ENCODE data around the gene TCP10L. TPM values are rescaled to one million over a fixed set of nuclear protein-coding genes. Genes with fewer than 3 reads are reported as not detected.

TCP10L gene
- total RNA-seq, 1 experiment from 2014 or later: 3.7 TPM

- no peak for TF ChIP-seq EZH2 (IDR thresholded peaks at IDR 0.05; ENCODE audit: borderline replicate concordance, low read depth, low read length, poor library complexity, severe bottlenecking)
- TF ChIP-seq, protein P1, sequence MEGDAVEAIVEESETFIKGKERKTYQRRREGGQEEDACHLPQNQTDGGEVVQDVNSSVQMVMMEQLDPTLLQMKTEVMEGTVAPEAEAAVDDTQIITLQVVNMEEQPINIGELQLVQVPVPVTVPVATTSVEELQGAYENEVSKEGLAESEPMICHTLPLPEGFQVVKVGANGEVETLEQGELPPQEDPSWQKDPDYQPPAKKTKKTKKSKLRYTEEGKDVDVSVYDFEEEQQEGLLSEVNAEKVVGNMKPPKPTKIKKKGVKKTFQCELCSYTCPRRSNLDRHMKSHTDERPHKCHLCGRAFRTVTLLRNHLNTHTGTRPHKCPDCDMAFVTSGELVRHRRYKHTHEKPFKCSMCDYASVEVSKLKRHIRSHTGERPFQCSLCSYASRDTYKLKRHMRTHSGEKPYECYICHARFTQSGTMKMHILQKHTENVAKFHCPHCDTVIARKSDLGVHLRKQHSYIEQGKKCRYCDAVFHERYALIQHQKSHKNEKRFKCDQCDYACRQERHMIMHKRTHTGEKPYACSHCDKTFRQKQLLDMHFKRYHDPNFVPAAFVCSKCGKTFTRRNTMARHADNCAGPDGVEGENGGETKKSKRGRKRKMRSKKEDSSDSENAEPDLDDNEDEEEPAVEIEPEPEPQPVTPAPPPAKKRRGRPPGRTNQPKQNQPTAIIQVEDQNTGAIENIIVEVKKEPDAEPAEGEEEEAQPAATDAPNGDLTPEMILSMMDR (conservative IDR thresholded peaks at IDR 0.05; ENCODE audit: low read depth, low read length): peak; percentile 93
- H3K4me3 ChIP-seq (ENCODE audit: low read depth, low read length, poor library complexity, severe bottlenecking): peak overlapping the region; percentile 56
- CTCF ChIA-PET: interaction anchor here (0.7 to 1.3 kb wide), 3 partner anchors 31 to 208 kb away, joined by 3 to 6 read pairs (median 4); no protein-coding TSS in a partner anchor
- no TSS peak for BruUV-seq (replicated peaks)
- peak; percentile 85 for DNase-seq (ENCODE audit: low spot score)
- intact Hi-C loops (cut with micrococcal nuclease; ENCODE audit: unreplicated experiment): no loop called here
- no peaks in the 10 kb centered on the region for H3K36me3 ChIP-seq (ENCODE audit: insufficient read depth, low read length, poor library complexity, severe bottlenecking)
- H3K4me1 ChIP-seq (ENCODE audit: insufficient read depth, low read length, poor library complexity, severe bottlenecking): no peaks in the 10 kb centered on the region
- no peaks in the 10 kb centered on the region for H3K27me3 ChIP-seq (replicated peaks; ENCODE audit: insufficient read depth, low read depth, low read length, poor library complexity)
- H3K9me3 ChIP-seq (ENCODE audit: low read depth, low read length, poor library complexity, severe bottlenecking): peaks cover 1% of the 10 kb centered on the region
- POLR2A ChIA-PET (ENCODE audit: low non-redundant PET): no interaction called here
- H3K27ac ChIP-seq (ENCODE audit: low read depth, low read length, poor library complexity, severe bottlenecking): peak overlapping the region; percentile 41
Observed at GRCh38 chr21:32569261-32570230, 15.8 kb downstream of the TCP10L start.

DNA sequence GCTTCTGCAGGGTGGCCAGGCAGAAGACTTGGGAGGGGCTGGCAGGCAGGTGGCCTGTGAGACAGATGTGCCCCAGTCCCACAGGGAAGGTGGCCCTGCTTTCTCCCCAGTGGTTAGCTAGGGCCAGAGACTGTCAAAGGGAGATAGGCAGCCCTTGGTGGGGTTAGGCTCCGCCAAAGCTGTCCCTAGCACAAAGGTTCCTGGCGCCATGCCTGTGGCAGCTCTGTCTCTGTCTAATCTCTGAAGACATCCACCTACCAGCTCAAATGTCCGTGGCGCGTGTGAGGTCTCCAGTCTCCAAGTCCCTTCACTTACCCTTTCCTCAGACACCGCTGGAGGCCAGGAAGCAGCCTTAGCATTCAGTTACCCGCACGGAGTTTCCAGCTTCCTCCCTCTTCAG is 17.7 kb downstream of the TCP10L start:
- DNase-seq (ENCODE audit: low spot score): no peak
- CTCF ChIA-PET: interaction anchor here (1.0 kb wide), 1 partner anchor 164 kb away, joined by 3 read pairs; no protein-coding TSS in a partner anchor
- TF ChIP-seq, protein P1 (conservative IDR thresholded peaks at IDR 0.05; ENCODE audit: low read depth, low read length): no peak
- TF ChIP-seq EZH2 (IDR thresholded peaks at IDR 0.05; ENCODE audit: borderline replicate concordance, low read depth, low read length, poor library complexity, severe bottlenecking): no peak
- no TSS peak for BruUV-seq (replicated peaks)
- no peak overlapping the region for H3K27ac ChIP-seq (ENCODE audit: low read depth, low read length, poor library complexity, severe bottlenecking)
- no peaks in the 10 kb centered on the region for H3K27me3 ChIP-seq (replicated peaks; ENCODE audit: insufficient read depth, low read depth, low read length, poor library complexity)
- no peaks in the 10 kb centered on the region for H3K4me1 ChIP-seq (ENCODE audit: insufficient read depth, low read length, poor library complexity, severe bottlenecking)
- no peak overlapping the region for H3K4me3 ChIP-seq (ENCODE audit: low read depth, low read length, poor library complexity, severe bottlenecking)
- POLR2A ChIA-PET (ENCODE audit: low non-redundant PET): no interaction called here
- no peaks in the 10 kb centered on the region for H3K36me3 ChIP-seq (ENCODE audit: insufficient read depth, low read length, poor library complexity, severe bottlenecking)
- H3K9me3 ChIP-seq (ENCODE audit: low read depth, low read length, poor library complexity, severe bottlenecking): peaks cover 4% of the 10 kb centered on the region
- intact Hi-C loops (cut with micrococcal nuclease; ENCODE audit: unreplicated experiment): no loop called here

GRCh38 chr21:32566741-32567389 is 18.5 kb downstream of the TCP10L start:
- no peak for DNase-seq (ENCODE audit: low spot score)
- ChIA-PET POLR2A (ENCODE audit: low non-redundant PET) (interaction anchor here (0.8 kb wide), 1 partner anchor 10 kb away, joined by 3 read pairs; no protein-coding TSS in a partner anchor), CTCF (no interaction called here)
- H3K4me1 ChIP-seq (ENCODE audit: insufficient read depth, low read length, poor library complexity, severe bottlenecking): no peaks in the 10 kb centered on the region
- H3K27me3 ChIP-seq (replicated peaks; ENCODE audit: insufficient read depth, low read depth, low read length, poor library complexity): no peaks in the 10 kb centered on the region
- H3K9me3 ChIP-seq (ENCODE audit: low read depth, low read length, poor library complexity, severe bottlenecking): peaks cover 4% of the 10 kb centered on the region
- BruUV-seq (replicated peaks): no TSS peak
- no peaks in the 10 kb centered on the region for H3K36me3 ChIP-seq (ENCODE audit: insufficient read depth, low read length, poor library complexity, severe bottlenecking)
- no peak overlapping the region for H3K27ac ChIP-seq (ENCODE audit: low read depth, low read length, poor library complexity, severe bottlenecking)
- no peak overlapping the region for H3K4me3 ChIP-seq (ENCODE audit: low read depth, low read length, poor library complexity, severe bottlenecking)
- intact Hi-C loops (cut with micrococcal nuclease; ENCODE audit: unreplicated experiment): no loop called here
- TF ChIP-seq, protein P1 (conservative IDR thresholded peaks at IDR 0.05; ENCODE audit: low read depth, low read length): no peak
- no peak for TF ChIP-seq EZH2 (IDR thresholded peaks at IDR 0.05; ENCODE audit: borderline replicate concordance, low read depth, low read length, poor library complexity, severe bottlenecking)
